ENCODE results near the gene TSPAN31. TPM values are rescaled to one million over a fixed set of nuclear protein-coding genes. Genes with fewer than 3 reads are reported as not detected.
A peak's percentile ranks its signal among the peaks of the same experiment; 100 is the strongest.

The TSPAN31 gene
- total RNA-seq, 1 donor from 2014 or later: 61.3 TPM

- Histone ChIP-seq H3K4me1 (no peaks in the 10 kb centered on the region), H3K36me3 (no peaks in the 10 kb centered on the region), H3K9ac (no peak overlapping the region), H3K79me2 (ENCODE audit: low read depth) (peaks cover 20% of the 10 kb centered on the region), H3K4me3 (no peak overlapping the region), H2AFZ (replicated peaks) (no peak overlapping the region), H3K4me2 (no peak overlapping the region), H4K20me1 (ENCODE audit: low read depth) (no peaks in the 10 kb centered on the region), H3F3A (ENCODE audit: low read depth) (peaks cover 19% of the 10 kb centered on the region), H3K9me3 (ENCODE audit: low read depth) (no peaks in the 10 kb centered on the region), H3K27ac (no peak overlapping the region), H3K27me3 (no peaks in the 10 kb centered on the region)
- no peaks in the 10 kb centered on the region for H3K9me3 Mint-ChIP-seq
- no peak for DNase-seq (ENCODE audit: low spot score)
- H3K27ac Mint-ChIP-seq: no peak overlapping the region
- no peak overlapping the region for H3K4me3 Mint-ChIP-seq
- TF ChIP-seq CTCF (IDR thresholded peaks at IDR 0.05) (no peak), EZH2phosphoT487 (IDR thresholded peaks at IDR 0.05) (no peak), EZH2 (IDR thresholded peaks at IDR 0.05) (no peak)
- peaks cover 5% of the 10 kb centered on the region for H3K27me3 Mint-ChIP-seq (ENCODE audit: insufficient read depth, low read depth)
- peaks cover 11% of the 10 kb centered on the region for H3K4me1 Mint-ChIP-seq
- peaks cover 8% of the 10 kb centered on the region for H3K36me3 Mint-ChIP-seq
Measured at GRCh38 chr12:57781801-57782200, 37.0 kb downstream of the TSPAN31 start.

GRCh38 chr12:57782243-57782607, 37.4 kb downstream of the TSPAN31 start:
- Mint-ChIP-seq H3K27ac (no peak overlapping the region), H3K36me3 (peaks cover 8% of the 10 kb centered on the region), H3K27me3 (ENCODE audit: insufficient read depth, low read depth) (peaks cover 5% of the 10 kb centered on the region), H3K9me3 (no peaks in the 10 kb centered on the region), H3K4me1 (peaks cover 11% of the 10 kb centered on the region), H3K4me3 (peak overlapping the region; percentile 99)
- no peaks in the 10 kb centered on the region for H4K20me1 ChIP-seq (ENCODE audit: low read depth)
- no peak overlapping the region for H3K27ac ChIP-seq
- no peaks in the 10 kb centered on the region for H3K36me3 ChIP-seq
- DNase-seq (ENCODE audit: low spot score): no peak
- H3K79me2 ChIP-seq (ENCODE audit: low read depth): peaks cover 20% of the 10 kb centered on the region
- no peak overlapping the region for H3K9ac ChIP-seq
- peaks cover 19% of the 10 kb centered on the region for H3F3A ChIP-seq (ENCODE audit: low read depth)
- H3K4me2 ChIP-seq: no peak overlapping the region
- TF ChIP-seq EZH2 (IDR thresholded peaks at IDR 0.05) (no peak), EZH2phosphoT487 (IDR thresholded peaks at IDR 0.05) (no peak)
- no peak overlapping the region for H3K4me3 ChIP-seq
- no peaks in the 10 kb centered on the region for H3K9me3 ChIP-seq (ENCODE audit: low read depth)
- H3K4me1 ChIP-seq: no peaks in the 10 kb centered on the region
- no peak overlapping the region for H2AFZ ChIP-seq (replicated peaks)
- no peaks in the 10 kb centered on the region for H3K27me3 ChIP-seq

- H3K27ac Mint-ChIP-seq: peak within 1 kb of the TSS; percentile 91
- H3K9me3 Mint-ChIP-seq: no peaks in the 10 kb centered on the region
- Histone ChIP-seq H3K4me1 (no peaks in the 10 kb centered on the region), H2AFZ (replicated peaks) (peak within 1 kb of the TSS; percentile 60), H3K36me3 (no peaks in the 10 kb centered on the region), H4K20me1 (ENCODE audit: low read depth) (no peaks in the 10 kb centered on the region), H3K27ac (no peak within 1 kb of the TSS), H3K4me3 (peak within 1 kb of the TSS; percentile 84), H3K79me2 (ENCODE audit: low read depth) (peaks cover 20% of the 10 kb centered on the region), H3K9me3 (ENCODE audit: low read depth) (no peaks in the 10 kb centered on the region), H3K4me2 (peak within 1 kb of the TSS; percentile 83), H3K27me3 (no peaks in the 10 kb centered on the region), H3K9ac (peak within 1 kb of the TSS; percentile 80), H3F3A (ENCODE audit: low read depth) (peaks cover 19% of the 10 kb centered on the region)
- H3K27me3 Mint-ChIP-seq (ENCODE audit: insufficient read depth, low read depth): peaks cover 5% of the 10 kb centered on the region
- H3K36me3 Mint-ChIP-seq: peaks cover 10% of the 10 kb centered on the region
- peak within 1 kb of the TSS; percentile 99 for H3K4me3 Mint-ChIP-seq
- peak; percentile 97 for DNase-seq (ENCODE audit: low spot score)
- TF ChIP-seq EZH2phosphoT487 (IDR thresholded peaks at IDR 0.05) (no peak), EZH2 (IDR thresholded peaks at IDR 0.05) (no peak), CTCF (IDR thresholded peaks at IDR 0.05) (peak; percentile 93)
- H3K4me1 Mint-ChIP-seq: peaks cover 11% of the 10 kb centered on the region
Measured at GRCh38 chr12:57782608-57783465, 38.0 kb downstream of the TSPAN31 start, which contains the start of gene TSFM. TSFM (plus strand) TSS chr12:57782787; CDS start chr12:57782802, 15 bp downstream.

- DNase-seq (ENCODE audit: low spot score): no peak
- Histone ChIP-seq H3K9ac (no peak overlapping the region), H4K20me1 (ENCODE audit: low read depth) (no peaks in the 10 kb centered on the region), H3K79me2 (ENCODE audit: low read depth) (peaks cover 20% of the 10 kb centered on the region), H3K4me2 (peak overlapping the region; percentile 83), H3K27ac (no peak overlapping the region), H3K4me3 (peak overlapping the region; percentile 84), H2AFZ (replicated peaks) (no peak overlapping the region), H3F3A (ENCODE audit: low read depth) (peaks cover 19% of the 10 kb centered on the region), H3K36me3 (no peaks in the 10 kb centered on the region), H3K9me3 (ENCODE audit: low read depth) (no peaks in the 10 kb centered on the region), H3K27me3 (no peaks in the 10 kb centered on the region), H3K4me1 (no peaks in the 10 kb centered on the region)
- H3K27ac Mint-ChIP-seq: no peak overlapping the region
- H3K27me3 Mint-ChIP-seq (ENCODE audit: insufficient read depth, low read depth): peaks cover 5% of the 10 kb centered on the region
- TF ChIP-seq EZH2 (IDR thresholded peaks at IDR 0.05) (no peak), CTCF (IDR thresholded peaks at IDR 0.05) (no peak), EZH2phosphoT487 (IDR thresholded peaks at IDR 0.05) (no peak)
- peak overlapping the region; percentile 99 for H3K4me3 Mint-ChIP-seq
- no peaks in the 10 kb centered on the region for H3K9me3 Mint-ChIP-seq
- peaks cover 10% of the 10 kb centered on the region for H3K36me3 Mint-ChIP-seq
- H3K4me1 Mint-ChIP-seq: peaks cover 11% of the 10 kb centered on the region
Measured at GRCh38 chr12:57783466-57783801, 38.6 kb downstream of the TSPAN31 start.

All from neural progenitor cell (in vitro differentiated cells).